ENCODE data around the gene OR2T1.
"Not testable (repeated sequence)": the region's sequence is repeated elsewhere in the genome, so short reads cannot be mapped to it uniquely, and the experiment has no call there.

The OR2T1 gene, protein sequence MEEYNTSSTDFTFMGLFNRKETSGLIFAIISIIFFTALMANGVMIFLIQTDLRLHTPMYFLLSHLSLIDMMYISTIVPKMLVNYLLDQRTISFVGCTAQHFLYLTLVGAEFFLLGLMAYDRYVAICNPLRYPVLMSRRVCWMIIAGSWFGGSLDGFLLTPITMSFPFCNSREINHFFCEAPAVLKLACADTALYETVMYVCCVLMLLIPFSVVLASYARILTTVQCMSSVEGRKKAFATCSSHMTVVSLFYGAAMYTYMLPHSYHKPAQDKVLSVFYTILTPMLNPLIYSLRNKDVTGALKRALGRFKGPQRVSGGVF

DNA sequence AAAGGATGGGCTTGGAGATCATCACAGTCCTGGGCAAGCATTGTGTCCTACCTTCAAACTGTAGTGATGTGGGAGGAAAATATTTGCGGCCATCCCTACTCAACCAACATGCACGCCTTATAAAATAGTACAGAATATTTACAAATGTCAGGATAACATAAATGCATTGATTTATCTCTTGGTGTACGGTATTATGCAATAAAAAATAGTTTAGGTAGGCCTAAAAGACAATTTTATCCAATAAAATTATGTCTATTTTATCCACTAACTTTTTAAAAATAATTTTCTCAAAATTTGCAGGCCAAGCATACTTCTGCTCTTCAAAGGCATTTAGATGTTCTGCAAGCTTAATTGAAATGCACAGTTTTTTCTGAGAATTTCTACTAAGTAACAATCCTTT is at the start of gene OR2T1:
TSS of gene OR2T1 (plus strand) at position 301 of the 400 bp plus-strand sequence. CDS start 3,100 bp downstream, outside the sequence.
- no peak for DNase-seq

DNA sequence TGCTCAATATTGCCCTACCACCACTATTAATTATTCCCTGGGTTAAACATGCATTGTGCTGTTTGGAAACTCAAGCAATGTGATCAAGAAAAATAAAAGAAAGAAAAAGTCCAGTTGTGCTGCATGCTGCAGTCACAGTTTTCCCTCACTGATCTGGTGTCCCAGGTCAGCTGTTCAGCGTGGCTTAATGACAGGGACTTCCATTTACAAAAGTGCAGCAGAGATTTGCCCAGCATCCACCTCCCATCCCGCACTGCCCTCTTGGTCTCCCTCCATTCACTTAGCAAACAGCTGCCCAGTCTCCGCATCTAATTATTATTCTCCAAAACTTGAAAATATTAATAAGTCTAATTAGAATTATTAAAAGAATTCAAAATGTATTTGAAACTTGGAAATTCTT is 43.4 kb upstream of the OR2T1 start:
- DNase-seq, result no peak

DNA sequence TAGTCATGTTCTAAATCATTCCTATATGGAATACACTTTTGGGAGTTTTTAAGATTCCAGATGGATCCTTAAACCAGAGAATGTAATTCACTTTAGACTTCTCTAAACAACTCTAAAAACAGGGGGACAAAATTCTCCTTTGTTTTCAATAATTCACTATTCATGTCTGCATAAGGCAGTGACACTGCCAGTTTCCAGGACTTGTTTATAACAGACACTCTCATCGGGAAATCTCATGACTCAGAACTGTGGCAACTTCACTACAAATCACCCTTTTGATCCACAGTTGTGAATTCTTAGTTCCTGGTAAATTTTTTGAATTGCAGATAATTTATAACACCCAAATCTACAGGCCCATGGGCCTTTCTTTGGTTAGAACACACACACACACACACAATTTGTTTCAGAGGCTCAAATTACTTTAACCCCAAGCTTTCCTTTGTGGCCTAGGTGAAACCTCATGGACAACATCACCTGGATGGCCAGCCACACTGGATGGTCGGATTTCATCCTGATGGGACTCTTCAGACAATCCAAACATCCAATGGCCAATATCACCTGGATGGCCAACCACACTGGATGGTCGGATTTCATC is 41.6 kb upstream of the OR2T1 start, which contains the start of gene OR2T4:
TSS of gene OR2T4 (plus strand) at position 545 of the 595 bp plus-strand sequence. CDS start at position 545, 0 bp downstream.
- no peak for DNase-seq

DNA sequence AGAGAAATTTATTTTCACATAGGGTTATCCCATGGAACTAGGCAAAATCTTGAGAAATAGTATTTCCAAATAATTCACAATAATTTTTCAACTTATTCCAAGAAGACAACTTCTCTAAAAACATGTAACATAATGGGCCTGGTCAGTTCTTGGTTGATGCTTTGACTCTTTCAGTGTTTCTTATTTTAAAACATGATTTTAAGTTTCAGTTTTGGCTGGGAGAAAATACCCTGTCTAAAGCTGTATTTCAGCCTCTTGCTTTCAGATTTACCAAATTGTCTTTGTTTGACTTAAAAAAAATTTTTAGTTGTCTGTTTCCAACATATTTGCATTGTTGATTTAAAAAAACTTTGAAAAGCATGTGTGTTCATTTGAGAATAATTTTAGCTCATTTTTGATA is 36.2 kb upstream of the OR2T1 start:
- DNase-seq, result no peak

DNA sequence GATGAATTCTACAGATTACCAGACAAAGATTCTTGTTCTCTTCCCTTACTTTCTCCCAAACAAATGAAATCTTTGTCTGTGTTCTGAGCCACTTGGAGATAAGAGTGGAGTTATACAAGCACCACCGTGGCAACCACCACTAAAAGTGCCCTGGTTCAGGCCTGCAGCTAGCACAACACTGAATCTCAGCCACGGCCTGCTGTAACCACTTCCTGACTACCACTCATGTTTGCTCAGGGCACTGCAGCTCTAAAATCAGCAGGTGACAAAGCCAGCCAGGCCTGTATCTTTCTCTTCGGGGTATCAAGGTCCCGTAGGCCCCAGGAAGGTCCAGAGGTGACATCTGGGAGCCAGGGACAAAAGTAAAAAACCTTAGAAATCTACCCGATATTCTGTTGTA is 30.5 kb upstream of the OR2T1 start:
- peak; percentile 3 for DNase-seq

DNA sequence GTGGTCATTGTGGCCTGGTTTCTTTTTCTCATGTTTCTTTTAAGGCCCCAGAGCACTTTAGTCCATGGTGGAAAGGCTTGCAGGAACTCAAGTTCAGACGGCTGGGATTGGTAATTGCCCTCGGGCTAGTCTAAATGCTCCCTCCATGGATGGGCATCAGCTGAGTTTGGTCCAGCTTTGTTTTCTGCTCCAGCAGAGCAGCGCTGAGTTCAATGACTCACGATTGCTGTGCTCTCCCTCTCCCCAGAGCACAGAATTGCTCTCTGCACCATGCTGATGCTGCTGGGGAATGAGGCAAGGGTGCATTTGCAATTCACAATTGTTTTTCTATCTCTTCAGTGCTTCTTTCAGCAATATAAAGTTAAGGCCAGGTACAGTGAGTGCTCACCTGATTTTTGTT is 29.1 kb upstream of the OR2T1 start:
- DNase-seq, result no peak

DNA sequence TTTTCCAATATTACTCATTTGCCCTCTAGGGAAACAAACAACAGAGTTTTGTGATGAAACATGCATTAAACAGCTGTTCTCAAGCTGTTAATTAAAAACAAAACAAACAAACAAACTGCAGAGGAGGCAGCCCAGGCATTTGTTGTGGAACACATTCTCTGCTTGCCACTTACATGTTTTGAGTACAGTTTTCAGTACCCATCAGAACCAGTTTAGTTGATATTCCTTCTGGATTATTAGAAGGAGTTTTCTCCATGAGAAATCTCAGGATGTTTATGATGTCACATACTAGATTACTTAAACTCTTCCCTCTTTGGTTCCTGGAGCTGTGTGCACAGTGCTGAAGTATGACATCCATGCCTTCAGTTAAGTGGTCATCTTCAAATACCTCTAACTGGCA is 27.4 kb upstream of the OR2T1 start, which contains the start of gene OR2T6:
TSS of gene OR2T6 (plus strand) at position 301 of the 400 bp plus-strand sequence. CDS start 11,863 bp downstream, outside the sequence.
- no peak for DNase-seq

DNA sequence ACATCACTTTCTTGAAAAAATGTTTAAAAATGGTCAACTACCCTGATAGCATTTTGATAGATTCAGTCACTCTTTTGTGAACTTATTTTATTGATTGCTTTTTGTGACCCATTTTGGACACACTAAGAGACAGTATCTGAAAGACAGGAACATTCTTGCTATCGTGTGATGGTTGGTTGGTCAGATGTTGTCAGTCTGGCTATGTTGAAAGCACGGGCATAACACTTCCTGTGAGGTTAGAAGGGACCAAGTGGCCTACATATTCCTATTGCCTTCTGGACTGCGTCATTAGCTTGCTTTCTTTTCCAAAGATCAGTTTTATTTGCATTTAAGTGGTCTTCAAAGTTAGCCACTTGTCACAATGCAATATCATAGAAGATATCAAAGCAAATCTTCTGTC is 25.9 kb upstream of the OR2T1 start:
- no peak for DNase-seq

DNA sequence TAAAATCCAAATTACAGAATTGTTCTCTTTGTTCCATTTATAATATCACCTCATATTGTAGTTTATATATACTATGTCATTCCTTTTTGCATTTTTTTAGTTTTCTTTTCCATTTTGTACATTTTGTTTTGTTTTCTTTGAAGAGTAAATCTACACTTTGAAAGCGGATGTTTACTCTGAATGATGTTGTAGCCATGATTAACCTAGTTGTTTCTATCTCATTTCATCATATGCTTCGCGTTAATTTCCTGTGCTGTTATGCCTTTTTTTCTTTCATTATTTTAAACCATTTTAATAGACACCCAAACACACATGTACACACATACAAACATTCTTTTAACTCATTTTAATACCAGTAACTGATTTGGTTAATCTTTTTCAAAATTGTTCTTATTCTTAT is 22.0 kb upstream of the OR2T1 start:
- no peak for DNase-seq

DNA sequence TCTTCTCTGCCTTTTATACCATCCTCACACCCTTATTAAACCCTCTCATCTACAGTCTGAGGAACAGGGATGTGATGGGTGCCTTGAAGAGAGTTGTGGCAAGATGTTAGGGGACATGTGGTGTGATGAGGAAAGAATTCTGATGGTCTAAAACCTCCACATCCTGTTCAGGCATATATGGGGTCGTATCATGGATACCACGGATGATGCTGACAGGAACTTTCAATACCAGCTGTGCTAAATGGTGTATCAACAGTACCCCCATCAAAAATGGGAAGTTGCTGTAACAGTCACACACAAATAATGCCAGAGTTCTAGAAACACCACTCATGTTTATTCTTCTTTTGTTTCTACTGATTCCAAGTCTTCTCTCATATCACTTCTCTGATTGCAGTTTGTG is 14.4 kb upstream of the OR2T1 start:
- DNase-seq, result no peak

DNA sequence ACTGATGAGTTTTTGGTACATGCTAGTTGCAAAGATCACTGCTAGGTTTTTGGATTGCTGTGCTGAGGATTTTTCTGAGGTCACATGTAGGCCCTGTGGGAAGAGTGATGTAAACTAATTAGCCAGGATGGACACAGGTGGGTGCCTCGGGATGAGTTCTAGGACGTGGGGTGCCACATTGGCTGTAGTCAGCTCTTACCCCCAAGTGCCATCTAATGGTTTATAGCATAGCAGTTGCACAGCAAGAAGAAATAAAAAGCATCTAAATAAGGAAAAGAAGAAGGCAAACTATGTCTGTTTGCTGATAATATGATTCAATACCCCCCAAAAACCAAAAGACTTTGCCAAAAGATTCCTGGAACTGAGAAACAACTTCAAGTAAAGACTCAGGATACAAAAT is 9.8 kb upstream of the OR2T1 start:
- DNase-seq, result no peak

DNA sequence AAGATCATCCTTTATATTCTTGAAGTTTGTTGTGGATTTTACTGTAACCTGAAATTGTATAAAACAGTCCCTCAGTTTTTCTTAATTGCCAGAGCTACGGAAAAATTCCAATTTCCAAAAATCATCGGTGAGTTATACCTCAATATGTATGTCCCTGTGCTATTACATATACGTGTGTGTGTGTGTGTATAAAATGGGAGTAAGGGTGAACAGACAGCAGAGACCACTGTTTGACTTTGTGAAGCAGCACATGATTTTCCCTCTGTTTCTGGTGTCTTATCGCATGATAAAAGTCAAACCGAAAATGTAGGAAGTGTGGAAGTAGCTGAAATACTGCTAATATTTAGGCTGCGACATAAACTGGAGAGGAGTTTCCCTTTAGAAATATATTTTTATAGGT is 1.2 kb downstream of the OR2T1 start:
- no peak for DNase-seq

DNA sequence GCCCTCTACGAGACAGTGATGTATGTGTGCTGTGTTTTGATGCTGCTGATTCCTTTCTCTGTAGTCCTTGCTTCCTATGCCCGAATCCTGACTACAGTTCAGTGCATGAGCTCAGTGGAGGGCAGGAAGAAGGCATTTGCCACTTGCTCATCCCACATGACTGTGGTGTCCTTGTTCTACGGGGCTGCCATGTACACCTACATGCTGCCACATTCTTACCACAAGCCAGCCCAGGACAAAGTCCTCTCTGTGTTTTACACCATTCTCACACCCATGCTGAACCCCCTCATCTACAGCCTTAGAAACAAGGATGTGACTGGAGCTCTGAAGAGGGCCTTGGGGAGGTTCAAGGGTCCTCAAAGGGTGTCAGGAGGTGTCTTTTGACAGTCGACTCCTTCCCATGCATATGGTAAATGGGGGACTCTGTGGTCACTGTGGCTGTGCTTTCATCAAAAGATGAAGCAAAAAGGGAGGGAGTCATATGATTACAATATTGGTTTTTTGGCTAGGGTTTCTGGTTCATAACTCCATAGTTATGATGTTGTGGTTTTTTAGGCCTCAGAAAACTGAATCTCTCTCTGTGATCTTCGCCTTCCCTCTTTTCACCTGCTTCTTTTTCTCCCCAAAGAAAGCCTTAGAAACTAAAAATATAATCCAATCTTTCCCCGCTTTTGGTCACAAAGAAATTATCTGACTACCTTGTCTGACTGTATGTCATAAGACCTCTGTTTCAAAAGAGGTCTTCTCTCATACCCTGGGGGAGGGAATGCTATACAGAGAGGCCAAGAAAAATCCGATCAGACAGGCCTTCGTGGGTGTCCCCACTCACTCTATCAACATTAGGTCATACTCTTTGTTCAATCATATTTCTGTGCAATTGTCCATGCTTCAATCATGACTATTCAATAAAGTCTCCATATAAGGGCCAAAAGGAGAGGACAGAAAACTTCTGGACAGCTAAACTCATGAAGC is 4.2 kb downstream of the OR2T1 start:
- DNase-seq, result no peak

DNA sequence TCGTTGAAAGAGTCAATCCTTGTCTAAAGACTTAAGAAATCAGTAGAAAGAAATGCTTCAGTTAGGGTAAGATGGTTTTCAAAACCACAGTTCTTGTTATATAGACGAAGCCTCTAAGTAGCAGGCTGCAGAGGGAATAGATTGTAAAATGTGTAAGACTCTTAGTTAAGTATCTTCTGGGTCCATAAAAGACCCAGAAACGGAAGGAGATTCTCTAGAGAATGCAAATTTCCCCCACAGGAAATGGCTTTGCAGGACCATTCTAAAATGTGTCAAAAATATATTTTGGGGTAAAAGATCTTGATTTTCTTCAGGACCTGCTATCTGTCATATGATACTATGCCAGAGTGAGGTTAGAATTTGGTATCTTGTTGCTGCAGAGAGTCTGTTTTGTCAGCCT is 13.4 kb downstream of the OR2T1 start:
- DNase-seq, result no peak

DNA sequence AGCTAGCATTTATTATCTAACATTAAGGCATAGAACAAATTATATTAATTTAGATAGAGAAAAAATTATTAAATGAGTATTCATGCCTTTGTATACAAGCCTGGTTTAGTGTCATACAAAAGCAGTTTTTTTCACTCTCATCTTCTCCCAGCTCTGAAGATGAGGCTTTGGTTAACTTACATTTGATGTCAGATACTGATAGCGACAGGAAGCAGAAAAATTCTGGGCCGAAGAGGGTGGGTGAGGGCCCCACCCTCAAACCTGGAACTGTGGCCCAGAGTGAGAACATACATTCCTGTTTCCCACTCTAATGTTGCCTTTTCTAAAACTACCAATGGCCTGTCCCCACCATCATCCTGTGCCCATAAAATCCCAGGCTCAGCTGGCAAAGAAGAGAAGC is 15.0 kb downstream of the OR2T1 start:
- no peak for DNase-seq

DNA sequence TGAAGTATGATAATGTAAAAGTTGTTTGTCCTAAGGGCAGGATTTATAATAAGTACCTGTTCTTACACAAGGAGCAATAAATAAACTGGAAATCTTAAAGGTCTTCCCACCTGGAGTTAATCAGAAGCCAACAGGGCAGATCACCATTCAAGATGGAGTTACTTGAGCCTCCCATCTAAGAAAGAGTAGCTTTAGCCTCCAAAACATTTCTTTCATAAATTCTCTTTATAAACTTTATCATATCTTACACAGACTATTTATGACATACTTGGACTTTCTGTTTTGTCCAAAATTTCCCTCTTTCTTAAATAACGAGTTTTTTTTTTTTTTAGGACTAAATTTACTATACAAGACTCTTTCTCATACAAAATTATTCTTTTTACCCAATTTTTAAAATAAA is 18.5 kb downstream of the OR2T1 start:
- no peak for DNase-seq

DNA sequence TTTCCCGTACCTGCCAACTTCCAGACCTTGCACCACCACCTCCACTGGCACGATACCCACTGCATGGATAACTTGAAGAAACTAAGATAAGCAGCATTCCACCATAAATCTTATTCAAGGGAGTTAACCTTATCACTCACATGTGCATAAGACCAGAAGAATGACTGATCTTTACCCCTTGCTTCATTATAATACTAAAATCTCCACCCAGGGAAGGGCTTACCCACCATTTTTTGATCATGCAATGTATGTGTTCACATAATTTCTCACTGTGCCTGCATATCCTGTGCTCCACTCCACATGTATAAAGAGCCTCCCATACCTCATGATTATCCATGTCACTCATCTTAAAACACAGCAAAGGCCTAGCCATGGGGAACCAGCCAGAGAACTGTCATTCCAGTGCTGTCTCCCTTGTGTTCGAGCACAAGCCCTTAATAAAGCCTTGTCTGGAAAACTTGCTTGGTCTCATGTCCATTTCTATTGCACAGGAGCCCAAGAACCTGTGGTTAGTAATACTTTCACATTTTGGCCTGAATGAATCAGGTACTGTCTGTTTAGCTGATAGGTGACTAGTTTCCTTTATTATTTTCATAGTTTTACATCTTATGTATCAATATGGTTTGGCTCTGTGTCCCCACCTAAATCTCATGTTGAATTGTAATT is 24.8 kb downstream of the OR2T1 start:
- not testable (repeated sequence) for DNase-seq

DNA sequence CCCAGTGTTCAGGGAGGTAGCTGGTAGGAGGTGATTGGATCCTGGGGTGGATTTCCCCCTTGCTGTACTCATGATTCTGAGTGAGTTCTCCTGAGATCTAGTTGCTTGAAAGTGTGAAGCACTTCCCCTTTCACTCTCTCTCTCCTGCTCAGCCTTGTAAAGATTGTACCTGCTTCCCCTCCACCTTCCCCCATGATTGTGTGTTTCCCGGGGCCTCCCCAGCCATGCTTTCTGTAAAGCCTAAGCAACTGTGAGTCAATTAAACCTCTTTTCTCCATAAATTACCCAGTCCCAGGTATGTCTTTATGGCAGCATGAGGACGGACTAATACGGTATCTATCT is 25.3 kb downstream of the OR2T1 start:
- DNase-seq, result not testable (repeated sequence)

DNA sequence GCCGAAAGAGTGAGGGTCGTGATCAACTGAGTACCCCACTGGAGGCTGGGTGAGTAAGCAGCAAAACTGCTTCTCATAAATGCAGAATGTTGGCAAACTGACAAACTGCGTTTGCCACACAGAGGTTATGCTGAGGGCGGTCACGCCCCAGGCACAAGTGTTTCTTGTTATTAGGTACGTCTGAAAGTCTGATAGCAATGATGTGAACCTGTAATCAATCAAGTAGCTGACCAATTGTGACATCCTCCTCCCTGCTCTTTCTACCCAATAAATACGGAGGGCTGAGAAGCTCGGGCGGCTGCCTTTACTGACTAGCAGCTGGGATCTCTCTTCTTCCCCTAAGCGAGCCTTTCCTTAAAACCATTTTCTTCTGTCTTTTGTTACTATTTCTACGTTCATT is 28.8 kb downstream of the OR2T1 start:
- DNase-seq, result not testable (repeated sequence)

DNA sequence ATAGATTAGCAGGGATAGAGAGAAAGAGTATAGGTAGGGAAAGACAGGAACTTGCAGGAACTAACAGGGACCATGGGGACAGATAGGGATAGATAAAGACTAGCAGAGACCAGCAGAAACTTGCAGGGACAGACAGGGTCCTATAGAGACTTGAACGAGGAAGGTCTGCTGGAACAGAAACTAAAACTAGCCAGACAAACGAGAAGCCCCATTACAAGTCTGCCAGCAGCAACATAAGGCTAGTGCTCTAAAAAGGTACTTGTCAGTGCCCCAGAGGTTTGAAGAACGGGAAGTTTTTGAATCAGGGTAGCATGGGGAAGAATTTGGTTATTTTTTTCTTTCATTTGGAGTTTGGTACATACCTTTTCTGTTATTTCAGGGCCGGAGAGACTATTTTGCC is 29.4 kb downstream of the OR2T1 start:
- DNase-seq, result not testable (repeated sequence)

DNA sequence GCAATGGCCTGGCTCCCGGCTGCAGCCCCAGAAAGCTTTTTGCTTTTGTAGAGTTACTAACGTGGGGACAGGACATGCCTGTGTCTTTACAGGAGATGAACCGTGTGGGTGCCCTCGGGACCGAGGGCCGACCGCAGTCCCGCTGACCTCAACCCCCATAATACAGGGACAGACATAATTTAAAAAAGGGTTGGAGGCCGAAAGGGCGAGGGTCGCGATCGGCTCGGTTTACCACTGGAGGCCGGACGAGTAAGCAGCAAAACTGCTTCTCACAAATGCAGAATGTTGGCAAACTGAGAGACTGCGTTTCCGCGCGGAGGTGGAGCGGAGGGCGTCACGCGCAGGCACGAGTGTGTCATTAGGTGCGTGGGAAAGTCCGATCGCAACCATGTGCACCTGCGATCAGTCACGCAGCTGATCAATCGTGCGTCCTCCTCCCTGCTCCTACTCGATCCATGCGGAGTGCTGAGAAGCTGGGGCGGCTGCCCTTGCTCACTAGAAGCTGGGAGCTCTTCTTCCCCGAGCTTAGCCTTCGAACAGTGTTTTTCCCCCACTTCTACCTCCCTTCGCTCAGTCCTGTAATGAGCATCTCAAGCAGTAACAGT is 31.1 kb downstream of the OR2T1 start:
- DNase-seq, result not testable (repeated sequence)

DNA sequence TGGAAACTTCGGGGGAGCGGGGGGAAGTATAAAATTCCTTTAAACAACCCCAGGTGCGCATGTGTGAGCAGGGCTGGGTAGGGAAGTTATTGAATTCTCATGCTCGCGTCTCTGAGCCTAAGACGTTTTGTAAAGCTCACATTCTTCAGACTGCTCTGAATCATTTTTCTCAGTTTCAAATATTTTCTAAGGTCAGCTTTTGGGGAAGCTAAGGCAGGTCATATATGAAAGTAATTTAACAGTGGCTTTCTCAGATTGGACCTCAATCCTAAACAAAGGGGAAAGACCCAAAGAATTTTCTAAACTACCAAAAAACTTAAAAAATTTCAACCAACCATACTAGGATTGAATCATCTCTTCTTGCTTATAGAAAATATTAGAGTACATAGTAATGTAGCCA is 32.1 kb downstream of the OR2T1 start:
- DNase-seq, result not testable (repeated sequence)
